GM21367 (cell line): ENCODE data around the gene LGR4.

Experiments
- ATAC-seq: cut with Tn5 transposase; IDR thresholded peaks from one replicate; pipeline ENCODE4 v1.9.1; 2021; ENCODE audit not compliant: unreplicated experiment

LGR4 gene

GRCh38 chr11:27384227-27384626, 88.4 kb downstream of the LGR4 start:
- no peak for ATAC-seq

- ATAC-seq = no peak
These were observed 88.9 kb downstream of the LGR4 start for GRCh38 chr11:27383645-27384044.

GRCh38 chr11:27381238-27381666, 91.3 kb downstream of the LGR4 start:
- no peak for ATAC-seq

- ATAC-seq = no peak
These were observed 91.8 kb downstream of the LGR4 start for GRCh38 chr11:27380771-27381170.

- ATAC-seq = no peak
These were observed 93.1 kb downstream of the LGR4 start for GRCh38 chr11:27379449-27379848.

- no peak for ATAC-seq
These were observed 97.2 kb downstream of the LGR4 start for GRCh38 chr11:27375370-27375769.

GRCh38 chr11:27373856-27374602, 98.6 kb downstream of the LGR4 start:
- ATAC-seq = no peak

GRCh38 chr11:27373392-27373791, 99.2 kb downstream of the LGR4 start:
- no peak for ATAC-seq

GRCh38 chr11:27372164-27372563, 100.4 kb downstream of the LGR4 start:
- ATAC-seq = no peak

GRCh38 chr11:27371489-27371888, 101.1 kb downstream of the LGR4 start:
- no peak for ATAC-seq

- no peak for ATAC-seq
These were observed 102.2 kb downstream of the LGR4 start for GRCh38 chr11:27370374-27370773.

GRCh38 chr11:27367881-27368280, 104.7 kb downstream of the LGR4 start:
- no peak for ATAC-seq

- no peak for ATAC-seq
These were observed 108.9 kb downstream of the LGR4 start for GRCh38 chr11:27363576-27364117.

GRCh38 chr11:27362749-27363575, 109.6 kb downstream of the LGR4 start, which contains the start of gene CCDC34:
Gene CCDC34 (minus strand): TSS chr11:27363215. CDS start chr11:27363194, 21 bp downstream.
- peak; percentile 100 for ATAC-seq

GRCh38 chr11:27361649-27362431, 110.8 kb downstream of the LGR4 start:
- ATAC-seq = no peak

GRCh38 chr11:27358296-27358695, 114.3 kb downstream of the LGR4 start:
- no peak for ATAC-seq

GRCh38 chr11:27357250-27357649, 115.3 kb downstream of the LGR4 start:
- no peak for ATAC-seq

GRCh38 chr11:27356624-27357222, 115.9 kb downstream of the LGR4 start:
- ATAC-seq = no peak

- no peak for ATAC-seq
These were observed 117.0 kb downstream of the LGR4 start for GRCh38 chr11:27355575-27356104.

- no peak for ATAC-seq
These were observed 118.1 kb downstream of the LGR4 start for GRCh38 chr11:27354359-27354965.
